Middle frontal gyrus (tissue), 1 donor: Measurements from ENCODE around the gene IDH1.
A peak's percentile ranks its signal among the peaks of the same experiment; 100 is the strongest.
"Not testable (repeated sequence)": the region's sequence is repeated elsewhere in the genome, so short reads cannot be mapped to it uniquely, and the experiment has no call there.

Source experiments
- DNase-seq: peaks from one replicate; pipeline ENCODE4 v3.0.0-alpha.2; 2015; ENCODE audit warnings: low spot score; ENCODE audit errors: extremely low spot score

The IDH1 gene

GRCh38 chr2:208254871-208255556 is at the start of gene IDH1:
TSS of gene IDH1 (minus strand) at chr2:208255071. CDS start at chr2:208251551, 3,520 bp downstream.
- DNase-seq: peak; percentile 89

DNA sequence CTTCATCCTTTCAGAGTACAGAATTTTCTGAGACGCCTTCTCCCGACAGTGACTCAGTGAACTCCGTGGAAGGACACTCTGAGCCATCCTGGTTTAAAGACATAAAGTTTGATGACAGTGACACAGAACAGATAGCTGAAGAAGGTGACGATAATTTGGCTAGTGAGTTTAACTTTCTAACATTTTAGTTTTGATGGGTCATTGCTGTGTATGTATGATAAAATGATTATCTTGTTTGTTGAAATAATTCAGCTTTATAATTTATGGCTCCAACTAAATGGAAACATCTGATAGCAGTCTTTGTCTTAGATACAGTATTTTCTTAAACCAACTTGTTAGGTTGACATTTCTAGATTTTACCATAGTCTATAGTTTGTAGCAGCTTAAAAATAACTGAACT is 49.3 kb upstream of the IDH1 start:
- no peak for DNase-seq

DNA sequence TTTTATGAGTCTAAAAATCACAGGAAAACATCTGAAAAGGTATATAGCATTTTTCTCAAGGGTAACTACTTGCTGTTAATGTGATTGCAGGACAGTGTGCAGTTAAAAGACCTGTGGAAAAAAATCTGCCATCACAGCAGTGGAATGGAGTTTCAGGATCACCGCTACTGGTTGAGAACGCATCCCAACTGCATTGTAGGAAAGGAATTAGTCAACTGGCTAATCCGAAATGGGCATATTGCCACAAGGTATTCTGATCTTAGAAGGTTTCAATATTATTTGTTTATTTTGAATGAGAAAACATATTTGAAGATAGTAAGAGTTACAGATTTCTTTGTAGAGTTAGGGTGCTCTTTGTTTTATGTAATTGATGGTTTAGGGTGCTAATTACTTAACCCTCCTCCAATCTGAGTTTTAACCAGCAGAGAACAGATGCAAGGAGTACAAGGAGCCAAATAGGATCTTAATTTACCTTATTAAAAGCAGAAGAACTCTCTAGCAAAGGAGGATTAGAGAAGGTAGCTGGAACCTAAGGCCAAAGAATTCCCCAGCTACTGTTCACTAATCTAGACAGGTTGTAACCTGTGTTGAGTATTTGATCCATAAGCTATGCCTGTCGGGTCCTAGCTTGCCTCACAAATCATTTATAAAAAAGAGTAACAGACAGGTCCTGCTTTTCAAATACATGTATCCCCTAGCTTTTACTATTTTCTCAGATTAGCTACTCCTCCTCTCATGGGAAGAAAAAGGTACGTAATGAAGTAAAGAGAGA is 46.2 kb upstream of the IDH1 start:
- no peak for DNase-seq

DNA sequence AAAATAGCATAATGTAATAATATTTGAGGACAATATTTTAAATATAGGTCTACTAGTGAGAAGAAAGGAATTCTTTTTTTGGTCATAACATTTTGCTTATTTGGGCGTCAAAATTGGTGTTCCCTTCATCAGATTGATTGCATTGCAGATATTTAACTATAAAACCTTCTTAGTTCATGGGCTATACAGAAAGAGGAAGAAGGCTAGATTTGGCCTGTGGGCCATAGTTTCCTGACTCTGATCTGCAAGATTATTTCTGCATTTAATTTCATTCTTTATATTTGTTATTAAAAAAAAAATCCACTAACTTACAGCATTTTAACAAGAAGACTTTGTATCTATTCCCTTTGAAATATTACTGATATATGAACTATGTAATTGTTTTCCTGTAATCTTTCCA is 43.1 kb upstream of the IDH1 start:
- DNase-seq: no peak

GRCh38 chr2:208296610-208297009 is 41.7 kb upstream of the IDH1 start:
- no peak for DNase-seq

GRCh38 chr2:208295834-208296233 is 41.0 kb upstream of the IDH1 start:
- no peak for DNase-seq

DNA sequence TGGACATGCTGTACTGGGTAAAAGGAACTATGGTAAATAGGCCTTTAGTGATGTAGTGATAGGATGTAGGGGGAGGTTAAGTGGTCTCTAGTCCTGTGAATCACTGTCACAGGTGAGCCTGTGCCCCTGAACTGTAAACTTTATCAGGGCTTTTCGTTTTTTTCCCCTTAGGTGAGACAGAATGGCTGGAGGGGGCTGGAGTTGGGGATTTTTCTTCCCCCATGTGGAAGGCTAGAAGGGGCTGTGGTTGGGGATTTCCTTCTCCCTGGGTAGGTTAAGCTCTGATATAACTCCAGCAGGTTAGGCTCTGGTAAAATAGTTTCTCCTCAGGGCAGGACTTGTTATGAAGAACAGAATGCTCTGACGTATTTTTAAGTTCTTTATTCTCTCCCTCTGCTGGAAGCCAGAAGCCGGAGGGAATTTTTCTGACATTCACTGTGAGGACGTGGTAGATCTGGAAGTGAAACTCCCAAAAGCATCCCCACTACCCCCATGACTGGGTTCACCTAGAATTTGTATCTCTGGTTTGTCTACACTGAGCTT is 39.7 kb upstream of the IDH1 start:
- no peak for DNase-seq

DNA sequence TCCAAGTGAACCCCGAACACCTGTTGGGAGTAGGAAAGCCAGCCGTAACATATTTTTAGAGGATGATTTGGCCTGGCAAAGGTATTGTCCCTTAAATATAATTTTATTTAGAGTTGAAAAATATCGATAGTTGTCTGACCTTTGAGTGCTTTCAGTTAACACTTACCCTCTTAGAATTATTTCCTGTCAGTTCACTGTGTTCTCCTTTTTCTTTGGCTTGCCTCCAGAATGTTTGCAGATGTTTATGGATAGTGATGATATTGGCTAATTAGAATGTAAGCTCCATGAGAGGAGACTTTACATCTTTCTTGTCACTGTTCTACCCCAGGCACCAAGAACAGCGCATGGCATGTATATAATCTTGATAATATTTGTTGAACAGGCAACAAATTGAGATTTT is 31.0 kb upstream of the IDH1 start:
- DNase-seq: no peak

GRCh38 chr2:208280933-208281332 is 26.1 kb upstream of the IDH1 start:
- DNase-seq: no peak

DNA sequence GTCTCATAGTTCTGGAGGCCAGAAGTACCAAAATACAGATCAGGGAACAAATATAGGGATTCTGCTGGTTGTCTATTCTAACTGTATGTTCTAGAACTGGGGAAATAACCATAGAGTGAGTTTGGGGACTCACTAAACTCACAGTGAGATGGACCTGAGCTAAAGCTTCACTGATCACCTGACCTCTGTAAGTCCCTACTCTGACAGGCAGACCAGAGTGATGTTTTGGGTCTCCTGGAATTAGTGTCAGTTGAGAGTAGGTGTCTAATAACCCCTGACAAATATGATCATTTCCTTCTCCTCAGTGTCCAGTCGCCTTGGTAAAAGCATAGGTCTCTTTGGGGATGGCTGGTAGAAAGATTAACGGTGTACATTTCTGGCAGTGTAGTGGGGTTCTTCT is 25.4 kb upstream of the IDH1 start:
- DNase-seq: no peak

- no peak for DNase-seq
These were observed 24.4 kb upstream of the IDH1 start for GRCh38 chr2:208279236-208279635.

GRCh38 chr2:208278549-208278948 is 23.7 kb upstream of the IDH1 start:
- no peak for DNase-seq

DNA sequence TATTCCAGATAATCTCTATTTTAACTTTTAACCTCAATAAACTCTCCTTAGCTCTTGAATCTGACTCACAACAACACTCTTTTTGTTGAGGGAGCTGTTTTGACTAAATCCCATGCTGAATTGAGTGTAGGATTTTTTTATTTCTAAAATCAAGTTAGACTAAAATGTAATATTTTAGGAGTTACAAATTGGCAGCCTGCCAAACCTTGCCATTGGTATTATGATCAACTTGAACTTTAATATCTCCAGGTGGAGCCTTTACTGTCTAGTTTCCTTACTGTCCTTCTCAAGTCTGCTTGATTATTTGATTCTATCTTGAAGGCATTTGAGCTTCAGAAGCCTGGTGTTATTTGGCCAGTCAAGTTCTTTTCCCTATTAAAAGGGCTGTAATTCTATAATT is 19.9 kb upstream of the IDH1 start:
- DNase-seq: no peak

- DNase-seq: no peak
These were observed 14.2 kb upstream of the IDH1 start for GRCh38 chr2:208269091-208269490.

DNA sequence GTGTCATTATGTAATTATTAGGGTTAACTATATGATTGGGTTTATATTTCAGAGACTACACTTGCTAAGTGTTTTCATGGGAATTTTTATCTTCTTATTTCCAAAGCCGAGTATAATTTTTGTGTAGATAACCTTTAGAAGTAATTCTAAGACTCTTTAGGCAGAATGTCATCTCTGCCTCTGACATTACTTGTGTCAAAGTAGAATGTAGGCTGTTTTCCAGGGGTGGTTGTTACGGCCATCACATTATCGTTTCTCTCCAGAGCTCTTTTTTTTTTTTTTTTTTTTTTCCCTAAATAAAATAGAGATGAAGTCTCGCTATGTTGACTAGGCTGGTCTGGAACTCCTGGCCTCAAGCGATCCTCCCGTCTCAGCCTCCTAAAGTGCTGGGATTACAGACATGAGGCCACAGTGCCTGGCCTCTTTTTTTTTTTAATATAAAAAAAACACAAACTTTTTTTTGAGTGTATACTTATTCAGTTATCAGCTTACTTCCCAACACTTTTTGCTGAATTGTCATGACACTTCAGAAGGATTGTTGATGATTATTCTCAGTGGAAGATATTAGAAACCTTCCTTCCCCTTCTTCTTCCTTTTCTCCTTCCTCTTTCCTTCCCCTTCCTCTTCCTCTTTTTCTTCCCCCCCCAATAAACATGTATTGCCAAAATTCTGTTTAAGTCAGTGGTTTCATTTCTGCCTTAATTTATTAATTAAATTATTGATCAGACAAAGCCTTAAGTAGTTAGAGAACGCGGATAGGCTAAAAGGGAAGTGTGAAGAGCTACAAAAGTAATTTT is 13.5 kb upstream of the IDH1 start:
- DNase-seq: no peak

GRCh38 chr2:208267526-208267925 is 12.7 kb upstream of the IDH1 start:
- not testable (repeated sequence) for DNase-seq

DNA sequence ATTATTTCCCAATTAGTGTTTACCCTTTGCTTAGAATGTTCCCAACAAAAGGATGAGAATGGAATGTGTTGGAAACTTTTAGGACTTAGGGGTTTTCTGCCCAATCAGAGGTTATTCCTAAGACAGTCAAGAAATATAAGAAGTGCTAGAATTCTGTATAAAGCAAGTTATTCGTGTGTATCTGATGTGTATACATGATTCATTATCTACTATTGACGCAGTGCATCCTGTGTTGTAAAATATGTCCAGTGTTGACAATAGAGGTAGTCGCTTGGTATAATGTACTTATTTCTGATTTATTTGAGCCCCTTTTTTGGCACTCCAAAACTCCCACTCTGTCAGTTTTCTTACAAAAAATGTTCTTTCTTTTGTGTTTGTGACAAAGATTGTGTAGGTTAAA is 12.1 kb upstream of the IDH1 start:
- DNase-seq: no peak

DNA sequence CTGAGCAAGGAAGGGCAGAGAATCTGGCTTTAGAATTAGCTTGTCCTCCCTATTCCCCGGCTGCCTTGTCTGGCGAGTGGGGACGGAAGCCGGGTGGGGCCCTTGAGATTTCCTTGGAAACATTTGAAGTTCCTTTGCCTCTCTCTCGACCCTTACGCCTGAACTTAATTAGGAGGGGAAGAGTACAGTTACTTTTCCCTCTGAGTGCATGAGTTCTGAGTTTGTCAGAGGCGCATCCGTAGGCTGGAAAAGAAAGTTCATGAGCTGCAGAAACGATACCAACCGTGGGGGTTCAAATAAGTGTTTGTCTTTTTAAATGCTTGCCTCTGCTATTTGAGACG is 11.7 kb upstream of the IDH1 start:
- DNase-seq: no peak

- DNase-seq: peak; percentile 96
These were observed 11.1 kb upstream of the IDH1 start, which contains the start of gene PIKFYVE for GRCh38 chr2:208265801-208266552. TSS of gene PIKFYVE (plus strand) at chr2:208266255. CDS start at chr2:208271520, 5,265 bp downstream.

- no peak for DNase-seq
These were observed 10.5 kb upstream of the IDH1 start for GRCh38 chr2:208265371-208265800.
